ENCODE results near the gene SLC38A3. TPM values are rescaled to one million over a fixed set of nuclear protein-coding genes. Genes with fewer than 3 reads are reported as not detected.

SLC38A3 gene
- total and polyA plus RNA-seq, 9 of the 15 experiments (the other 6 are each of a cell fraction or from before 2014, with no cell fraction given): 0.09 to 0.38 (median 0.16) TPM; not detected in 6

DNA sequence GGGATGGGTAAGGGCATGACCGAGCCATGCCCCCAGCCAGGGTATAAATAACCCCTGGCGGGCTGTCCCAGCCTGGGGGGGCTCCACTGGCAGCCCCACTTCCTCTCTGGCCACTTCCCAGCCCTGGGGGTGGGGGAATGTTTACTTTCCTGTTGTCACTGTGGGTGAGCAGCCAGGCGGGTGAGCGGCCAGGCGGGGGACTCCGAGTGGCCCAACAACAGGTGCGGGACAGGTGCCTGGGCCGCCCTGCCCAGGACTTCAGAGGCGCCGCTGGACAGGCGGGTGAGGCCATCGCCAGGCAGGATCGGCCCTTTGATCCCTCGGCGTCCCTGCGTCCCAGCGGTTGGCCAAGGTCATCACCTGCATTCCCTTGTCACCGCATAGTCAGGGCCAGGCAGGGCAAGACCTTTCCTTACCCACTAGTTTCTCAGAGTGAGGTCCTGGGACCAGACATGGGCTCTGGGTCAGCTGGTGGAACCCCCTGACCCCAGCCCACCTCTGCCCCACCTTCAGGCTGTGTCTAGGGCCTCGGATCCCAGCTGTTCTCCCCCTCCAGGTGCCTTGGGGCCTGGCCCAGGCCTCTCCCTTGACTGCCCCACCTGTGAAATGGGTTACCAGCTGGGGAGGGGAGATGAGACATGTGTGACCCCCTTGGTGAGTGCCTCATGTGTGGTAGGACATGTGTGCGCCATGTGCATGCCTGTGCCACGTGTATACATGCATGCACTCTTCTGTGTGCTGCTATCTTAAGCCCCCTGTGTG, 33.4 kb upstream of the SLC38A3 start:
- intact Hi-C loops (cut with micrococcal nuclease) (no loop called here), in situ Hi-C loops (cut with MboI) (no loop called here)
- DNase-seq (ENCODE audit: extremely low read depth in 1 of 4, low spot score in 3 of 4) (no peak), ATAC-seq (no peak), FAIRE-seq (no peak)
- H3K9ac ChIP-seq (ENCODE audit: insufficient read depth in 1 of 2, low read depth in 2 of 2, low read length in 2 of 2): no peak overlapping the region
- H3K9me1 ChIP-seq (ENCODE audit: control insufficient read depth, insufficient read depth, low read length): no peaks in the 10 kb centered on the region
- H3K79me2 ChIP-seq (ENCODE audit: control insufficient read depth, insufficient read depth, low read length): no peaks in the 10 kb centered on the region
- 73% methylated on average over 15 of the region's 21 CpGs for WGBS (ENCODE audit: insufficient coverage, low coverage, missing lambda C conversion rate)
- H3K4me2 ChIP-seq (ENCODE audit: insufficient read depth, low read length): no peak overlapping the region
- no peak for TF ChIP-seq SIX5 (IDR thresholded peaks at IDR 0.05; ENCODE audit: borderline replicate concordance in 1 of 2, insufficient read depth in 1 of 2, low read depth in 1 of 2, low read length in 2 of 2)
- no TSS peak for BruUV-seq (replicated peaks)
- ChIA-PET POLR2A (interaction anchor here (0.6 to 1.4 kb wide), 2 partner anchors 12 to 15 kb away, joined by 3 to 5 read pairs; no protein-coding TSS in a partner anchor), CTCF (ENCODE audit: low intra/inter-chr PET ratio) (no interaction called here)
- H3K36me3 ChIP-seq (ENCODE audit: control insufficient read depth, insufficient read depth, low read length): no peaks in the 10 kb centered on the region
- no peak overlapping the region for H3K4me3 ChIP-seq
- no peak overlapping the region for H2AFZ ChIP-seq (ENCODE audit: low read depth, low read length)
- H3K27me3 ChIP-seq (ENCODE audit: control insufficient read depth in 2 of 2, insufficient read depth in 2 of 2, low read length in 2 of 2): no peaks in the 10 kb centered on the region
- H3K27ac ChIP-seq (ENCODE audit: extremely low read depth, low read depth, low read length): no peak overlapping the region
- no peaks in the 10 kb centered on the region for H3K9me3 ChIP-seq (replicated peaks; ENCODE audit: control insufficient read depth, insufficient read depth, low read depth, low read length)
- no peaks in the 10 kb centered on the region for H4K20me1 ChIP-seq (replicated peaks; ENCODE audit: control insufficient read depth, insufficient read depth, low read length)
- H3K4me1 ChIP-seq (replicated peaks in 1 of 2; ENCODE audit: control insufficient read depth in 2 of 2, insufficient read depth in 2 of 2, low read length in 2 of 2): peaks cover 0 to 39% of the 10 kb centered on the region in 2 experiments; a peak in 3 of 5 replicates

DNA sequence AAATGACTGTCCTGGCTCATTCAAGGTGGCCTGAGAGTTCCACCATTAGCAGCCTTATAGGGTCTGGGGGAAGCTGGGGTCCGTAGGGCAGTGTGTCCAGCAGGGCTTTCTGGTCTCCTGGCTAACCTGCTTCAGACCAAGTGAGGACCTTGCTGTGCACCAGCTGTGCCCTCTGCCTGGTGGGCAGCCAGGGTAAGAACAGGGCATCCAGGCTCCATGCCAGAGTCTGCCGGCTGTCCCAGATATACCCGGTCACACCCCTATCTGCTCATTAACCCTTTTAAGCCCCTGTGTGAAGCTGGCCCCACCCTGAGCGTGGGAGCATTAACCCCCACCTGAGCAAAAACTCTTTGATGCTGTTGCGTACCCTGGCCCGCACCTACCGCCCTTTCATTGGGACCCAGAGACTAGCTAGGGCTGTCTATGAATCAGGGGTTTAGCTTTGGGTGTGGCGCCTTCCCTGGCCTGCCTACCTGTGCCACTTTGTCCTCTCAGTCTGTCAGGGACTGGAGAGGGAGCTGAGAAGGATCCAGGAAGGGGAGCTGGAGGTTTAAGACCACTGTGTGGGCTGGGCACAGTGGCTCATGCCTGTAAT, 32.3 kb upstream of the SLC38A3 start:
- no peaks in the 10 kb centered on the region for H3K27me3 ChIP-seq (ENCODE audit: control insufficient read depth in 2 of 2, insufficient read depth in 2 of 2, low read length in 2 of 2)
- 32% methylated on average over 5 of the region's 8 CpGs for WGBS (ENCODE audit: insufficient coverage, low coverage, missing lambda C conversion rate)
- H3K4me3 ChIP-seq: no peak overlapping the region
- ChIA-PET POLR2A (interaction anchor here (0.7 to 1.4 kb wide), 3 partner anchors 16 to 248 kb away, joined by 3 to 5 read pairs (median 3); no protein-coding TSS in a partner anchor), CTCF (ENCODE audit: low intra/inter-chr PET ratio) (no interaction called here)
- no peak for DNase-seq (ENCODE audit: extremely low read depth in 1 of 4, low spot score in 3 of 4)
- H3K4me2 ChIP-seq (ENCODE audit: insufficient read depth, low read length): no peak overlapping the region
- no peaks in the 10 kb centered on the region for H4K20me1 ChIP-seq (replicated peaks; ENCODE audit: control insufficient read depth, insufficient read depth, low read length)
- no peaks in the 10 kb centered on the region for H3K36me3 ChIP-seq (ENCODE audit: control insufficient read depth, insufficient read depth, low read length)
- H2AFZ ChIP-seq (ENCODE audit: low read depth, low read length): no peak overlapping the region
- no peak overlapping the region for H3K27ac ChIP-seq (ENCODE audit: extremely low read depth, low read depth, low read length)
- no TSS peak for BruUV-seq (replicated peaks)
- H3K9me1 ChIP-seq (ENCODE audit: control insufficient read depth, insufficient read depth, low read length): no peaks in the 10 kb centered on the region
- no peaks in the 10 kb centered on the region for H3K79me2 ChIP-seq (ENCODE audit: control insufficient read depth, insufficient read depth, low read length)
- in situ Hi-C loops (cut with MboI) (no loop called here), intact Hi-C loops (cut with micrococcal nuclease) (no loop called here)
- H3K4me1 ChIP-seq (replicated peaks in 1 of 2; ENCODE audit: control insufficient read depth in 2 of 2, insufficient read depth in 2 of 2, low read length in 2 of 2): peaks cover 0 to 39% of the 10 kb centered on the region in 2 experiments; a peak in 3 of 5 replicates
- H3K9me3 ChIP-seq (replicated peaks; ENCODE audit: control insufficient read depth, insufficient read depth, low read depth, low read length): no peaks in the 10 kb centered on the region
- FAIRE-seq: no peak
- ATAC-seq: no peak
- H3K9ac ChIP-seq (ENCODE audit: insufficient read depth in 1 of 2, low read depth in 2 of 2, low read length in 2 of 2): no peak overlapping the region
- no peak for TF ChIP-seq GTF2E2 (tag; IDR thresholded peaks at IDR 0.05)
- TF ChIP-seq, protein P1, sequence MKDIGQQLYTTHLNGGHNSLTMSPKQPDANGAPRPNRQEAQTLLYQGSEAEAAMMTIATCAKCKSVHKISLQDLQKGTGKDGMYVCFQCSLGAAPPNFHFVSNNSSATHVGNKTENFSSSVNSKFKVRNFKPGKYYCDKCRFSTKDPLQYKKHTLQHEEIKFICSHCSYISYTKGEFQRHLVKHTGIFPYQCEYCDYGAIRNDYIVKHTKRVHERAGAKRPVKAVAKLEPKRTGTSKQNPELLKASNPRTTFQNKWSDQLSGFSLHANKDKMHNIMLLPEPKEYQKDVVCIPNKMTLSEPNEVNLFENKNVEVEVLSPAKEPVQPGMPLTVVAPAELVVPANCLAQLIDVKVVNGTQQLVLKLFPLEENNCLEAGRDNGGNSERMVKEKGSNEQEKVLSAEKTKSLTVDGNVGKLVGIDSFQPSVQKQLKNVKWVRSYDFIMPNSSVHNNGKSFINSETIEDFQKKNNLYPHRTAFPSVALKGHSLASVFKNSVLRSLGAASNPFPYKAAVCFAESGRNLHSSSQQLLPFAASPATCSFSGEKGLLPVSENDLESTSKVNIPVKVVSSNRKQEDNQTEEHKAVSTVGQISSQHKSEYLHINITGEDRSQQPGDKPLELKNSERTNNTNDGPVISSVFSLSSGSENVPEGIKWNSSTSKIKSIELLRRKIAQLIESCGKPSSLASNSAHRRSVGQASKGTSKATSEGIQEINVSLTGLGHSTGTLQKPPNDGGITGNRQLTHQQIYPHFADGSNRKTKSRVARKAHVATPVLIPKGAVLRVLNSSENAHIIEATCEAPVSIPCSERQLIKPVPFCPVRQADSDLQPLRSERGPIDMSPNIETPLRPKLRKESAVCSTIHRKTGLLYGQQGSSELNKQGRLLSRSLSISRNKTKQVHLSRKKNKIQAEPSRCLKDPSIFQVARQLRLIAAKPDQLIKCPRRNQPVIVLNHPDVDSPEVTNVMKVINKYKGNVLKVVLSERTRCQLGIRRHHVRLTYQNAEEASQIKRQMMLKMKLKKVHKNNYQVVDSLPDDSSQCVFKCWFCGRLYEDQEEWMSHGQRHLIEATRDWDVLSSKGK (CRISPR knock-in tag; IDR thresholded peaks at IDR 0.05): no peak
- no peak for TF ChIP-seq NR1H2 (CRISPR knock-in tag; IDR thresholded peaks at IDR 0.05)
- no peak for TF ChIP-seq PURB (CRISPR knock-in tag; IDR thresholded peaks at IDR 0.05; ENCODE audit: low read depth)
- no peak for TF ChIP-seq ZNF764 (CRISPR knock-in tag; IDR thresholded peaks at IDR 0.05; ENCODE audit: low read depth)
- no peak for TF ChIP-seq NR2F6 (CRISPR knock-in tag; IDR thresholded peaks at IDR 0.05)
- no peak for TF ChIP-seq TCF7L2 (IDR thresholded peaks at IDR 0.05; ENCODE audit: low read depth, low read length)
- TF ChIP-seq, protein P2, sequence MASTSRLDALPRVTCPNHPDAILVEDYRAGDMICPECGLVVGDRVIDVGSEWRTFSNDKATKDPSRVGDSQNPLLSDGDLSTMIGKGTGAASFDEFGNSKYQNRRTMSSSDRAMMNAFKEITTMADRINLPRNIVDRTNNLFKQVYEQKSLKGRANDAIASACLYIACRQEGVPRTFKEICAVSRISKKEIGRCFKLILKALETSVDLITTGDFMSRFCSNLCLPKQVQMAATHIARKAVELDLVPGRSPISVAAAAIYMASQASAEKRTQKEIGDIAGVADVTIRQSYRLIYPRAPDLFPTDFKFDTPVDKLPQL (IDR thresholded peaks at IDR 0.05; ENCODE audit: extremely low read depth, insufficient read length): no peak
- no peak for TF ChIP-seq SPI1 (IDR thresholded peaks at IDR 0.05; ENCODE audit: borderline replicate concordance, low read depth, low read length)

All from K562 (cell line).